Fibroblast of lung (primary cell): ENCODE data around the gene APBA1. TPM values are rescaled to one million over a fixed set of nuclear protein-coding genes. Genes with fewer than 3 reads are reported as not detected.

Experiments
- DNase-seq, 2 donors: peaks; one replicate each; pipeline versions ENCODE4 v3.0.0 to v3.0.0-alpha.2; 2010; ENCODE audit warnings: low read depth in 2 of 2
- H2AFZ ChIP-seq: 2 replicates; pipeline ENCODE4 v1.5.1; 2012; ENCODE audit warnings: low read length, control low read depth, inconsistent platforms
- H3K27ac ChIP-seq: 2 replicates; pipeline ENCODE4 v1.5.1; 2011; ENCODE audit warnings: low read length, control low read depth; ENCODE audit not compliant: insufficient read depth
- H3K27me3 ChIP-seq: 2 replicates; pipeline ENCODE4 v1.5.1; 2011; ENCODE audit warnings: mild to moderate bottlenecking, low read length; ENCODE audit not compliant: control insufficient read depth, insufficient read depth
- H3K36me3 ChIP-seq: 2 replicates; pipeline ENCODE4 v1.5.1; 2011; ENCODE audit warnings: low read length; ENCODE audit not compliant: control insufficient read depth, insufficient read depth
- H3K4me1 ChIP-seq: 2 replicates; pipeline ENCODE4 v1.5.1; 2011; ENCODE audit warnings: low read length; ENCODE audit not compliant: control insufficient read depth, insufficient read depth; ENCODE audit errors: extremely low read depth
- H3K4me2 ChIP-seq: 2 replicates; pipeline ENCODE4 v1.5.1; 2011; ENCODE audit warnings: low read length, control low read depth; ENCODE audit not compliant: insufficient read depth; ENCODE audit errors: extremely low read depth
- H3K4me3 ChIP-seq, 4 experiments: fragments of 200-600 bp in 1 of 4; sonication (generic) in 1 of 4; replicated peaks in 1 of 4; 2 replicates each; pipeline ENCODE4 v1.5.1; 2011 to 2016; ENCODE audit warnings: low read length in 4 of 4, low read depth in 3 of 4, mild to moderate bottlenecking in 3 of 4, control low read depth in 2 of 4, inconsistent platforms in 1 of 4, mixed read lengths in 1 of 4; ENCODE audit not compliant: insufficient read depth in 1 of 4; ENCODE audit errors: control extremely low read depth in 1 of 4
- H3K79me2 ChIP-seq: 2 replicates; pipeline ENCODE4 v1.5.1; 2012; ENCODE audit warnings: mild to moderate bottlenecking, low read length, inconsistent platforms; ENCODE audit not compliant: control insufficient read depth, insufficient read depth
- H3K9ac ChIP-seq: 2 replicates; pipeline ENCODE4 v1.5.1; 2011; ENCODE audit warnings: mild to moderate bottlenecking, low read length, control low read depth; ENCODE audit not compliant: insufficient read depth
- H3K9me3 ChIP-seq: 2 replicates; pipeline ENCODE4 v1.5.1; 2012; ENCODE audit warnings: low read depth, low read length; ENCODE audit not compliant: control insufficient read depth, insufficient read depth
- H4K20me1 ChIP-seq: 2 replicates; pipeline ENCODE4 v1.5.1; 2011; ENCODE audit warnings: low read length; ENCODE audit not compliant: control insufficient read depth, insufficient read depth; ENCODE audit errors: extremely low read depth
- CTCF ChIP-seq, 2 donors: IDR thresholded peaks in 1 of 2; conservative IDR thresholded peaks in 1 of 2; 1 replicate in 1 of 2; 2 replicates in 1 of 2; pipeline ENCODE4 v1.5.1; 2011 to 2012; ENCODE audit warnings: low read length in 2 of 2, control low read depth in 1 of 2, inconsistent platforms in 1 of 2, low read depth in 1 of 2, mild to moderate bottlenecking in 1 of 2
- EZH2 ChIP-seq: IDR thresholded peaks from 2 replicates; pipeline ENCODE4 v1.5.1; 2012; ENCODE audit warnings: low read length, control low read depth, mild to moderate bottlenecking; ENCODE audit errors: missing control alignments
- polyA plus RNA-seq, 2 donors: library from polyadenylated mRNA; depleted of rRNA in 1 of 2; stranded (reverse) in 1 of 2; unstranded in 1 of 2; fragments of >200 nt; gene quantifications; 2 replicates each; pipeline ENCODE4 v1.2.1, GENCODE V29; 2011 to 2012; ENCODE audit warnings: missing spikeins in 1 of 2
- total RNA-seq: library from RNA; depleted of rRNA; stranded (reverse); fragments of >200 nt; gene quantifications from 2 replicates; pipeline ENCODE4 v1.2.1, GENCODE V29; 2014

The APBA1 gene
- total and polyA plus RNA-seq, 2 donors (not counting 1 experiment from before 2014, with no cell fraction given): 5.0 to 8.8 TPM

GRCh38 chr9:69377981-69378380, 294.2 kb downstream of the APBA1 start:
- H3K4me2 ChIP-seq: no peak overlapping the region
- no peak overlapping the region for H2AFZ ChIP-seq
- no peak for TF ChIP-seq EZH2
- TF ChIP-seq CTCF (conservative IDR thresholded peaks at IDR 0.05 in 1 of 2, IDR thresholded peaks at IDR 0.05 in 1 of 2; ENCODE audit: low read depth in 1 of 2, low read length in 2 of 2): no peak
- peaks cover 3% of the 10 kb centered on the region for H3K4me1 ChIP-seq
- no peak overlapping the region for H3K4me3 ChIP-seq
- no peak for DNase-seq
- no peak overlapping the region for H3K27ac ChIP-seq
- H4K20me1 ChIP-seq: no peaks in the 10 kb centered on the region
- no peak overlapping the region for H3K9ac ChIP-seq
- no peaks in the 10 kb centered on the region for H3K79me2 ChIP-seq
- H3K36me3 ChIP-seq: no peaks in the 10 kb centered on the region
- no peaks in the 10 kb centered on the region for H3K9me3 ChIP-seq
- H3K27me3 ChIP-seq: no peaks in the 10 kb centered on the region

Other genes starting within 250 kb of the APBA1 start
- gene PTAR1, start 87.6 kb upstream of the APBA1 start, total RNA-seq: 74.5 and 115 TPM in 2 replicates
- gene PTAR1, start 87.6 kb upstream of the APBA1 start, polyA plus RNA-seq: 18.0 and 21.7 TPM in 2 replicates
- gene CFAP95, start 148.4 kb upstream of the APBA1 start, total RNA-seq: not detected in 2 replicates
- gene CFAP95, start 148.4 kb upstream of the APBA1 start, polyA plus RNA-seq: not detected in 2 replicates